ENCODE measurements around the gene OR2F1. TPM values are rescaled to one million over a fixed set of nuclear protein-coding genes. Genes with fewer than 3 reads are reported as not detected.
"Not testable (repeated sequence)": the region's sequence is repeated elsewhere in the genome, so short reads cannot be mapped to it uniquely, and the experiment has no call there.

The OR2F1 gene
- polyA plus RNA-seq, 1 donor, result not detected

DNA sequence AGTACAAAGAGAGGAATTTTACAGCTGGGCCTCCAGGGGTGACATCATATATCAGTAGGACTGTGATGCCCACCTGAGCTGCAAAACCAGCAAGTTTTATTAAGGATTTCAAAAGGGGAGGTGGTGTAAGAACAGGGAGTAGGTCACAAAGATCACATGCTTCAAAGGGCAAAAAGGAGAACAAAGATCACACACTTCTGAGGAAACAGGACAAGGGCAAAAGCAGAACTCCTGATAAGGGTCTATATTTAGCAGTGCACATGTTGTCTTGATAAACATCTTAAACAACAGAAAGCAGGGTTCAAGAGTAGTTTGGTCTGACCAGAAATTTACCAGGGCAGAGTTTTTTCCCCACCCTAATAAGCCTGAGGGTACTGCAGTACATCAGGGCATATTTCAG lies 55.4 kb downstream of the OR2F1 start:
- not testable (repeated sequence) for DNase-seq

DNA sequence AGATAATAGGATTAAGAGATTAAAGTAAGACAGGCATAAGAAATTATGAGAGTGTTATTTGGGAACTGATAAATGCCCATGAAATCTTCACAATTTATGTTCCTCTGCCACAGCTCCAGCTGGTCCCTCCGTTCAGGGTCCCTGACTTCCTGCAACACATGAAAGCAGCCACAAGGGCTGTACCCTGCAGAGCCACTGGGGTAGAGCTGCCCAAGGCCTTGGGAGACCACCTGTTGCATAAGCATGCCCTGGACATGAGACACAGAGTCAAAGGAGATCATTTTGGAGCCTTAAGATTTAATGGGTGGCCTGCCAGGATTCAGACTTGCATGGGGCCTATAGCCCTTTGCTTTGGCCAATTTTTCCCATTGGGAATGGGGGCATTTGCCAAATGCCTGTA lies 56.2 kb downstream of the OR2F1 start:
- DNase-seq, result not testable (repeated sequence)

DNA sequence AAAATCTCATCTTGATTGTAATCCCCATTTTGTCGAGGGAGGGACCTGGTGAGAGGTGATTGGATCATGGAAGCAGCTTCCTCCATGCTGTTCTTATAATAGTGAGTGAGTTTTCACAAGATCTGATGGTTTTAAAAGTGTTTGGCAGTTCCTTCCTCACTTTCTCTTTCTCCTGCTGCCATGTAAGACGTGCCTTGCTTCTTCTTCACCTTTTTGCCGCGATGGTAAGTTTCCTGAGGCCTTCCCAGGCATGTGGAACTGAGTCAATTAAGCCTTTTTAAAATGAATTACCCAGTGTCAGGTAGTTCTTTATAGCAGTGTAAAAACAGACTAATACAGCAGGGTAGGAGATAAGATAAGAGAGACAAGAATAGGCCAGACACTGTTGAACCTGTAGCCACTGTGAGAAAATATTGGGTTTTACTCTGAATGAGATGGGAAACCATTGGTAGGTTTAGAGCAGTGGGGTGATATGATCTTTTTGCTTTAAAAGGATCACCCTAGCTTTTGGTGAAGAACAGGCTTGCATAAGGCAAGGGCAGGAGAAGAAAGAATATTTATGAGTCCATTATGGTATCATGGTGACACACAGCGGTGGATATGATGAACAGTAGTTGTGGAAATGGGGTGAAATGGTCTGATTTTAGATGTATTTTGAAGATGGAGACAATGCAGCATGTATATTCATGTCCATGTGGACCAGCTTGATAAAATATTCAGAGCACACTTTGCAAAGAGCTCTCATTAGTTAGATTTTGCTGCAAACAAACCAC lies 57.0 kb downstream of the OR2F1 start:
- no peak for DNase-seq

Other genes with a start within 250 kb of the OR2F1 start
- gene CTAGE6, start 197.1 kb upstream of the OR2F1 start, polyA plus RNA-seq (ENCODE audit: insufficient read length), result not detected
- gene TCAF1, start 52.7 kb upstream of the OR2F1 start, polyA plus RNA-seq (ENCODE audit: insufficient read length), result 188 TPM
- gene OR2F2, start 19.6 kb upstream of the OR2F1 start, polyA plus RNA-seq (ENCODE audit: insufficient read length), result not detected
- gene OR6B1, start 45.5 kb downstream of the OR2F1 start, polyA plus RNA-seq (ENCODE audit: insufficient read length), result not detected
- gene OR2A5, start 94.1 kb downstream of the OR2F1 start, polyA plus RNA-seq (ENCODE audit: insufficient read length), result not detected
- gene OR2A25, start 115.0 kb downstream of the OR2F1 start, polyA plus RNA-seq (ENCODE audit: insufficient read length), result not detected
- gene OR2A12, start 131.4 kb downstream of the OR2F1 start, polyA plus RNA-seq (ENCODE audit: insufficient read length), result not detected
- gene OR2A2, start 154.7 kb downstream of the OR2F1 start, polyA plus RNA-seq (ENCODE audit: insufficient read length), result not detected
- gene OR2A14, start 168.3 kb downstream of the OR2F1 start, polyA plus RNA-seq (ENCODE audit: insufficient read length), result not detected
- gene CTAGE4, start 228.6 kb downstream of the OR2F1 start, polyA plus RNA-seq (ENCODE audit: insufficient read length), result not detected
- 1.3 TPM for gene ARHGEF35, start 241.0 kb downstream of the OR2F1 start, polyA plus RNA-seq (ENCODE audit: insufficient read length)

All from hindlimb muscle (tissue), 1 donor.